Measurements from ENCODE around the gene KRT71. TPM values are rescaled to one million over a fixed set of nuclear protein-coding genes. Genes with fewer than 3 reads are reported as not detected.
A peak's percentile ranks its signal among the peaks of the same experiment; 100 is the strongest.

Gene KRT71
- total and polyA plus RNA-seq, 9 donors = not detected

- no peak for DNase-seq
- WGBS (ENCODE audit: insufficient coverage) = no CpG with 5 or more reads among the region's 5 CpGs
- H3K36me3 ChIP-seq (ENCODE audit: control insufficient read depth, insufficient read depth, low read length) = no peaks in the 10 kb centered on the region
- no peak overlapping the region for H3K4me3 ChIP-seq (ENCODE audit: low read length)
- peaks cover 46% of the 10 kb centered on the region for H3K4me1 ChIP-seq (ENCODE audit: control insufficient read depth, insufficient read depth, low read length)
- H3K27me3 ChIP-seq (ENCODE audit: control insufficient read depth, insufficient read depth, low read length) = no peaks in the 10 kb centered on the region
- H3K27ac ChIP-seq (ENCODE audit: low read length) = no peak overlapping the region
- no peaks in the 10 kb centered on the region for H3K9me3 ChIP-seq (replicated peaks; ENCODE audit: control insufficient read depth, low read depth, low read length)
Measured at GRCh38 chr12:52541709-52542108, 11.2 kb downstream of the KRT71 start.

DNA sequence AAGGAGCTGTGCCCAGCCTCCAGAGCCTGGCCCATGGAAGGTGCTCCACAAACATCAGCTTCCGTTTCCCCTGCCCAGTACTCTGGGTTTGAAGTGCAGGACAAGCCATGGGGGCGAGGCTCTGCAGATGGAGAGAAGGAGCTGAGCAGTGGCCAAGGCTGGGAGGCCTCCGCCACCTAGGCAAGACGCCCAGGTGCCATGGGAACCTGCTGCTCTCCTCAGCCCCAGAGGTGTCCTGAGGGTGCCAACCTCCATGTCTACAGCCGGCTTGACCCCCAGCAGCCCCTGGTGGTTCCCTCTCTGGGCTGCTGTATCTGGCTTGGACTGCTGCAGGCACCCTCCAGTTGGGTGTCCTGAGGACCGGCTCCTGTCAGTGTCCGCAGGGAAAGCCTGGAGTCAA, 12.4 kb downstream of the KRT71 start:
- H3K9me3 ChIP-seq (replicated peaks; ENCODE audit: control insufficient read depth, low read depth, low read length) = no peaks in the 10 kb centered on the region
- no peaks in the 10 kb centered on the region for H3K27me3 ChIP-seq (ENCODE audit: control insufficient read depth, insufficient read depth, low read length)
- peaks cover 40% of the 10 kb centered on the region for H3K4me1 ChIP-seq (ENCODE audit: control insufficient read depth, insufficient read depth, low read length)
- no peak overlapping the region for H3K27ac ChIP-seq (ENCODE audit: low read length)
- no peak for DNase-seq
- H3K4me3 ChIP-seq (ENCODE audit: low read length) = no peak overlapping the region
- no peaks in the 10 kb centered on the region for H3K36me3 ChIP-seq (ENCODE audit: control insufficient read depth, insufficient read depth, low read length)
- 92% methylated on average over 6 of the region's 7 CpGs for WGBS (ENCODE audit: insufficient coverage)

DNA sequence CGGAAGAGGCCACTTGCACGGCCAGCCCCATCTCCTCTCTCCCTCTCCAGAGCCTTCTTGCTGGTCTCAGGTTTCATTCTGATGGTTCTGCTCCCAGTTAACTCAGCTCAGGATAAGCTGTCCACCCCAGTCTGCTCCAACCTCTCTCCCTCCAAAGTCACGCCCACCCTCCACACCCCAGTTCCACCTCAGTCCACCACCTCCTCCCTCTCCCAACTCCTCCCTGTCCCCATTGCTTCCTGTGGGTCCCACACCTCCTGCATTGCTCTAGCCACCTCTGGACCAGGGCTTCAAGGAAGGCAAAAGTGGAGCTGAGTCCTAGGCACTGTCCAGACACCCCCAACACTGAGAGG, 13.1 kb downstream of the KRT71 start:
- WGBS (ENCODE audit: insufficient coverage) = 66% methylated on average over 3 of the region's 3 CpGs
- no peaks in the 10 kb centered on the region for H3K9me3 ChIP-seq (replicated peaks; ENCODE audit: control insufficient read depth, low read depth, low read length)

DNA sequence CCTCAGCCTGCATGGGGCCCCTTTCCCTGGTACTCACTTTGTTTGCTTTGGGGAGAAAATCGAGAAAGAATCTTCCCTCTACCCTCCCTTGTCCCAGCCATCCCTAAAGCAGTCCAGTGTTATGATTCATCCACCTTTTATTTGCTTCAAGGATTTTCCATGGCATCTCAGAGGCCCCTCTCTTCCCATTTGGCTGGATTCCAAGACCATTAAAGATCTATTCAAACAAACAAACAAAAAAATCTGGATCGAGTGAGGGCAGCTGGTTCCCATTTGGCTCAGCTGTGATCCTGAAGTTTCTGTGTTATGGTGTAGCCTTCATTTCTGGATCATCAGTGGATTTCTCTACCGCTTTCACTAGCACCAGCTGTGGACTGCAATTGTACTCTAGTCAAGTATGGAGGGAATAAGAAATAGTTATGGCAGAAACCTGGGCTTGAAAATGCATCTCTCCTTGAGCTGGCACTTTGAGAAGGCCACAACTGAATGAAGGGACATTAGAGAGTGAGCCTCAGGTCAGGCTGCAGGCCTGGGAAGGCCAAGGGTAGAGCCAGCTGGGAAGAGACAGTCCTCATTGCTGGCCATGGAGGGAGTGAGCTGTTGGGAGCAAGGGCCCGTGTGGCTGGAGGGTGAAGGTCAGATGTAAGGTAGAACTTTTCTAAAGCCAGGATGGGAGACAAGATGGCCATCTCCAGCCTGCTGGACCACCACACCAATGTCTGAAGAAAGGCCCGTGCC, 13.7 kb downstream of the KRT71 start:
- Histone ChIP-seq H3K36me3 (ENCODE audit: control insufficient read depth, insufficient read depth, low read length) (no peaks in the 10 kb centered on the region), H3K27me3 (ENCODE audit: control insufficient read depth, insufficient read depth, low read length) (no peaks in the 10 kb centered on the region), H3K27ac (ENCODE audit: low read length) (peak overlapping the region; percentile 9), H3K4me1 (ENCODE audit: control insufficient read depth, insufficient read depth, low read length) (peaks cover 30% of the 10 kb centered on the region), H3K4me3 (ENCODE audit: low read length) (no peak overlapping the region), H3K9me3 (replicated peaks; ENCODE audit: control insufficient read depth, low read depth, low read length) (no peaks in the 10 kb centered on the region)
- WGBS (ENCODE audit: insufficient coverage) = 55% methylated on average over 3 of the region's 5 CpGs
- DNase-seq = peak; percentile 80

More for the DNA sequence above, 13.1 kb downstream of the KRT71 start:
- no peak for DNase-seq
- Histone ChIP-seq H3K36me3 (ENCODE audit: control insufficient read depth, insufficient read depth, low read length) (no peaks in the 10 kb centered on the region), H3K4me3 (ENCODE audit: low read length) (no peak overlapping the region), H3K4me1 (ENCODE audit: control insufficient read depth, insufficient read depth, low read length) (peaks cover 35% of the 10 kb centered on the region), H3K27me3 (ENCODE audit: control insufficient read depth, insufficient read depth, low read length) (no peaks in the 10 kb centered on the region), H3K27ac (ENCODE audit: low read length) (peak overlapping the region; percentile 9)

DNA sequence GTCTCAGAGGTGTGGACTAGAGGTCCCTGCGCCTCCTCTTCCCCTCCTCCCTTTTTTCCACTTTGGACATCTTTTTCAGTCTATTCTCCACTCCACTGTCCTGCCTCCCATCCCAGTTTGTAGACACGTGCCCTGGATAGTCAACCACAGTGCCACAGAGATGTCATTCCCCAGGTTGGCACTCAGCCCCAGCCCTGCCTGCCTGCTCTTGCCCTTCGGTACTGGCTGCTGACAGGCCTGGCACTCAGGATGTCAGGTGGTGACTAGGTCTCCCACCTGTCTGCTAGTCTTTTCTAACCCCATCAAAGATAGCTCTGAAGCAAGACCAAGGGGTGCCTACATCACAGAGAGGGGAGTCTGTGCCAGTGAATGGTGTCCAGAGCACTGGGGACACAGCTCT, 15.8 kb downstream of the KRT71 start:
- WGBS (ENCODE audit: insufficient coverage) = 87% methylated on average over 3 of the region's 3 CpGs
- no peaks in the 10 kb centered on the region for H3K27me3 ChIP-seq (ENCODE audit: control insufficient read depth, insufficient read depth, low read length)
- H3K9me3 ChIP-seq (replicated peaks; ENCODE audit: control insufficient read depth, low read depth, low read length) = no peaks in the 10 kb centered on the region
- H3K27ac ChIP-seq (ENCODE audit: low read length) = no peak overlapping the region
- H3K4me1 ChIP-seq (ENCODE audit: control insufficient read depth, insufficient read depth, low read length) = peaks cover 32% of the 10 kb centered on the region
- DNase-seq = no peak
- no peak overlapping the region for H3K4me3 ChIP-seq (ENCODE audit: low read length)
- no peaks in the 10 kb centered on the region for H3K36me3 ChIP-seq (ENCODE audit: control insufficient read depth, insufficient read depth, low read length)

- Histone ChIP-seq H3K9me3 (replicated peaks; ENCODE audit: control insufficient read depth, low read depth, low read length) (no peaks in the 10 kb centered on the region), H3K27me3 (ENCODE audit: control insufficient read depth, insufficient read depth, low read length) (no peaks in the 10 kb centered on the region), H3K27ac (ENCODE audit: low read length) (no peak overlapping the region), H3K36me3 (ENCODE audit: control insufficient read depth, insufficient read depth, low read length) (no peaks in the 10 kb centered on the region), H3K4me1 (ENCODE audit: control insufficient read depth, insufficient read depth, low read length) (peaks cover 32% of the 10 kb centered on the region), H3K4me3 (ENCODE audit: low read length) (no peak overlapping the region)
- DNase-seq = no peak
- WGBS (ENCODE audit: insufficient coverage) = no CpG with 5 or more reads among the region's 1 CpG
Measured at GRCh38 chr12:52535574-52535973, 17.4 kb downstream of the KRT71 start.

GRCh38 chr12:52534482-52534881, 18.5 kb downstream of the KRT71 start:
- H3K27me3 ChIP-seq (ENCODE audit: control insufficient read depth, insufficient read depth, low read length) = no peaks in the 10 kb centered on the region
- 81% methylated on average over 3 of the region's 5 CpGs for WGBS (ENCODE audit: insufficient coverage)
- H3K27ac ChIP-seq (ENCODE audit: low read length) = no peak overlapping the region
- peaks cover 23% of the 10 kb centered on the region for H3K4me1 ChIP-seq (ENCODE audit: control insufficient read depth, insufficient read depth, low read length)
- no peak overlapping the region for H3K4me3 ChIP-seq (ENCODE audit: low read length)
- no peak for DNase-seq
- H3K36me3 ChIP-seq (ENCODE audit: control insufficient read depth, insufficient read depth, low read length) = no peaks in the 10 kb centered on the region
- H3K9me3 ChIP-seq (replicated peaks; ENCODE audit: control insufficient read depth, low read depth, low read length) = no peaks in the 10 kb centered on the region

DNA sequence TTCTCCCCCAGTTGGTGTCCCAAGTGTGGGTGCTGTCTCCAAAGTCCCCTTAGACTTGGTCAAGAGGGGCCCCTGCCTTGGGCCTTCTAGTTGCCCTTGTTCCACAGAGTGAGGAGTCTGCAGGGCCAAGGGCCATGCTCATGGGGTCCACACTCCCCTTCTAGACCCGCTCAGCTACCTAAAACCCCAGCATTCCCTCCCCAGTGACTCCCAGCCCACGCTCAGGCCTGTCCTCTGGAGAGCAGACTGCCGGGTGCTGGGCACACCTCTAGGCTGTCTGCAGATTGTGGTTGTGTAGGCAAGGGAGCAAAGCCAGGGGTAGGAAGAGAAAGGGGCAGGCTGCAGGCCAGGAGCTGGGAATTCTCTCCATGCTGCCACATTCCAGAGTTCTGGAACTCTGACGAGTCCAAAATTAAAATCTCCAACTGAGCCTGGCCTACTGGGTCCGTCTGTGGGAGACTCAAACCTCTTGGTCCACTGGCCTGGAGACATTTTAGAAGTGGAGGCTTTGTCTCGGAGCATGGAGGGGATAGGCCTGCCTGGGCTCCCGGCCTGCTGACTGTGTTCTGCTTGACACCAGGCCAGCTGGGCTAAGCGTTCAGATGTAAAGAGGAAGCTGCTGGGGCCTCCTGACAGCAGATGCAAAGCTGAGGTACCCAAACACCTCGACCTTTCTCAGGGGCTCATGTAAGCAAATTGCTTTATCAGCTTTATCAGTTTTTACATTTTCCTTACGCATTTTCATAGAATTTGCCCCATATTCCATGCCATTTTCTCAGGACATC, 19.1 kb downstream of the KRT71 start:
- Histone ChIP-seq H3K27me3 (ENCODE audit: control insufficient read depth, insufficient read depth, low read length) (no peaks in the 10 kb centered on the region), H3K4me3 (ENCODE audit: low read length) (no peak overlapping the region), H3K9me3 (replicated peaks; ENCODE audit: control insufficient read depth, low read depth, low read length) (no peaks in the 10 kb centered on the region), H3K4me1 (ENCODE audit: control insufficient read depth, insufficient read depth, low read length) (peaks cover 17% of the 10 kb centered on the region), H3K27ac (ENCODE audit: low read length) (no peak overlapping the region), H3K36me3 (ENCODE audit: control insufficient read depth, insufficient read depth, low read length) (no peaks in the 10 kb centered on the region)
- no peak for DNase-seq
- 32% methylated on average over 6 of the region's 10 CpGs for WGBS (ENCODE audit: insufficient coverage)

GRCh38 chr12:52532636-52533035, 20.3 kb downstream of the KRT71 start:
- H3K4me3 ChIP-seq (ENCODE audit: low read length) = no peak overlapping the region
- no peaks in the 10 kb centered on the region for H3K9me3 ChIP-seq (replicated peaks; ENCODE audit: control insufficient read depth, low read depth, low read length)
- no peaks in the 10 kb centered on the region for H3K36me3 ChIP-seq (ENCODE audit: control insufficient read depth, insufficient read depth, low read length)
- no peak overlapping the region for H3K27ac ChIP-seq (ENCODE audit: low read length)
- 73% methylated on average over 3 of the region's 4 CpGs for WGBS (ENCODE audit: insufficient coverage)
- no peaks in the 10 kb centered on the region for H3K27me3 ChIP-seq (ENCODE audit: control insufficient read depth, insufficient read depth, low read length)
- peaks cover 11% of the 10 kb centered on the region for H3K4me1 ChIP-seq (ENCODE audit: control insufficient read depth, insufficient read depth, low read length)
- DNase-seq = no peak

GRCh38 chr12:52531566-52532300, 21.2 kb downstream of the KRT71 start:
- Histone ChIP-seq H3K4me3 (ENCODE audit: low read length) (no peak overlapping the region), H3K27me3 (ENCODE audit: control insufficient read depth, insufficient read depth, low read length) (no peaks in the 10 kb centered on the region), H3K4me1 (ENCODE audit: control insufficient read depth, insufficient read depth, low read length) (peaks cover 12% of the 10 kb centered on the region), H3K27ac (ENCODE audit: low read length) (no peak overlapping the region), H3K9me3 (replicated peaks; ENCODE audit: control insufficient read depth, low read depth, low read length) (no peaks in the 10 kb centered on the region), H3K36me3 (ENCODE audit: control insufficient read depth, insufficient read depth, low read length) (no peaks in the 10 kb centered on the region)
- DNase-seq = peak; percentile 37
- WGBS (ENCODE audit: insufficient coverage) = 66% methylated on average over 11 of the region's 18 CpGs

All from muscle of leg (tissue), 11 donors.